Measurements from ENCODE around the gene PSME3.
"Not testable (repeated sequence)": the region's sequence is repeated elsewhere in the genome, so short reads cannot be mapped to it uniquely, and the experiment has no call there.

Gene PSME3

DNA sequence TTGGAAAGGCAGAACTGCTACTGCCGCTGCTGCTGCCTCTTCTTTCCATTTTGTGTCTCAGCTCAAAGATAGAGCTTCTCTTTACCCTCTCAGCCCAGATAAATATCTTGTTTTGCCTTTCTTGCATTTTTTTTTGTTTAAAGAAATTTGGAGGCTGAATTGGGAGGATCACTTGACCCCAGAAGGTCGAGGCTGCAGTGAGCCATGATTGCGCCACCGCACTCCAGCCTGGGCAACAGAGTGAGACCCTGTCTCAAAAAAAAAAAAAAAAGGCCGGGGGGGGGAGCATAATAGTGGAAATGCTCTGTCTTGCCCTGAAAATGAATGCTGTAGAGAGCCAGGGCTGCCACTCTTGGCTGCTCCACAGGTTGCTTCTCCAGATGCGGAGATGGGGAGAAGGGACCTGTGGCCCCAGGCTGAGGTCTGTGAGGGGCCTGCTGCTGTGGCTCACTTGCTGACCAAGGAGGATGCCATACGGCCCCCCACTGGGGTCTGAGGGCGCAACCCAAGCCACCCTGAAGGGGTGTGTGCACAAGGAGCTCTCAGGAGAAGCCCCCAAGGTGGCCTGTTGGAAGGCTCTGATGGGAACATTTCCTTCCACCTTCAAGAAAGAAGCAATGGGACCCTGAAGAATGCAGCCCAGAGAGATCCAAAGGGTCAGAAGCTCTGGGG is 45.9 kb downstream of the PSME3 start:
- DNase-seq: no peak

DNA sequence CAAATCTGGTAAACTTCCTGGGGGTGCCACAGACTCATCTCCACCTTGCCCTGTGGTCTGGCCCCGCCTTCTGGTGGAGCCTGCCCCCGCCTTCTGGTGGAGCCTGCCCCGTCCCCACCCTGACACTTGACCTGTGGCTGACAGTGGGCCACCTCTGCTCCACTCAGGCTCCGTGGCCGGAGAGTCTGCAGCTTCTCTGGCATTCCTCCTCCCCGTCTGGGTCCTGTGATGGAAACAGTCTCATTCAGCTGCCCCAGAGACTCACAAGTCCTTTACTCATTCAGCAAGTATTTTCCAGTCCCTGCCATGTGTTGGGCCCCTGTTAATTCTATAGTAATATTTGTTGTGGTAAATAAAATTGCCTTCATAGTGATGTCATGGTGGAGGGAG is 46.4 kb downstream of the PSME3 start:
- DNase-seq: no peak

DNA sequence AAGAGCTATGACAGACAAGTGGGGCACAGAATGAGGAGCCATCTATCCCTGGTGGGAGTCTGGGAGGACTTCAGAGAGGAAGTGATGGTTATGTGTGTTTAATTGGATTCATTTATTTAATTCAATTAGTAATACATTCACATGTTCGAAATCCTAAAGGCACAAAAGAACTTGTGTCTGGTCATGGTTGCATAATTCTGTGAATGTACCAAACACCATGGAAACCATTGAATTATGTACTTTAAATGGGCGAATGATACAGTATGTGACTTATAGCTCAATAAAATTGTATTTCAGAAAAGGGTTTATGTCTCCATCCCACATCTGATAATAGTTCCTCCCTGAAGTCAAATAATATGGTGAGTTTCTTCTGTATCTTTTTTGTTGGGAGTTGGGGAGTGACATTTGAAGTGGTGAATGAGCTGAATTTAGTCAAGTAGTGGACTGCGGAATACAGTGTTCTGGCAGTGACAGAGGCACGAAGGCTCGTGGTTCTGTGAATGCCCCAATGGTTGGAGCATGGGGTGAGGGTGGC is 47.6 kb downstream of the PSME3 start:
- DNase-seq: no peak

DNA sequence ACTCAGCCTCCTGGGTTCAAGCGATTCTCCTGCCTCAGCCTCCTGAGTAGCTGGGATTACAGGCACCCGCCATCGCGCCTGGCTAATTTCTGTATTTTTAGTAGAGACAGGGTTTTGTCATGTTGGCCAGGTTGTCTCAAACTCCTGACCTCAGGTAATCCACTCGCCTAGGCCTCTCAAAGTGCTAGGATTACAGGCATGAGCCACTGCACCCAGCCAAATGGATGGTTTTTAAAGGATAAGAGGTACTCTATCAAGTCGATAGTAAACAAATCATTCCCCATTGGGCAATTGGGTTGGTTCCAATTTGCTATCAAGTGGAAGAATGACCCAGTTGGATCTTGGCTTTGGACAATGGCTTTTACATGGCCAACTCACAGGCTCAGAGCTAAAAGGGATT is 48.5 kb downstream of the PSME3 start:
- DNase-seq: not testable (repeated sequence)

DNA sequence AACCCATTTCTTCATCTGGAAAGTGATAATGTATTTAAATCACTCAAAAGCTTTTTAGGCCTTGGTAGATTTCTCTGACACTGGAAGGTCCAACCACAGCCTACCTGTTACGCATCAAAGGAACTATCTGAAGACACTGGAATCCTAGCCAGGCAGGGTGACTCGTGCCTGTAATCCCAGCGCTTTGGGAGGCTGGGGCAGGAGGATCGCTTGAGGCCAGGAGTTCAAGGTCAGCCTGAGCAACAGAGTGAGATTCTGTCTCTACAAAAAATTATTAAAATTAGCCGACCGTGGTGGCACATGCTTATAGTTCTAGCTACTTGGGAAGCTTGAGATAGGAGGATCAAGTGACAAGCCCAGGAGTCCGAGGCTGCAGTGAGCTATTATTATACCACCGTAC is 49.0 kb downstream of the PSME3 start:
- DNase-seq: no peak

DNA sequence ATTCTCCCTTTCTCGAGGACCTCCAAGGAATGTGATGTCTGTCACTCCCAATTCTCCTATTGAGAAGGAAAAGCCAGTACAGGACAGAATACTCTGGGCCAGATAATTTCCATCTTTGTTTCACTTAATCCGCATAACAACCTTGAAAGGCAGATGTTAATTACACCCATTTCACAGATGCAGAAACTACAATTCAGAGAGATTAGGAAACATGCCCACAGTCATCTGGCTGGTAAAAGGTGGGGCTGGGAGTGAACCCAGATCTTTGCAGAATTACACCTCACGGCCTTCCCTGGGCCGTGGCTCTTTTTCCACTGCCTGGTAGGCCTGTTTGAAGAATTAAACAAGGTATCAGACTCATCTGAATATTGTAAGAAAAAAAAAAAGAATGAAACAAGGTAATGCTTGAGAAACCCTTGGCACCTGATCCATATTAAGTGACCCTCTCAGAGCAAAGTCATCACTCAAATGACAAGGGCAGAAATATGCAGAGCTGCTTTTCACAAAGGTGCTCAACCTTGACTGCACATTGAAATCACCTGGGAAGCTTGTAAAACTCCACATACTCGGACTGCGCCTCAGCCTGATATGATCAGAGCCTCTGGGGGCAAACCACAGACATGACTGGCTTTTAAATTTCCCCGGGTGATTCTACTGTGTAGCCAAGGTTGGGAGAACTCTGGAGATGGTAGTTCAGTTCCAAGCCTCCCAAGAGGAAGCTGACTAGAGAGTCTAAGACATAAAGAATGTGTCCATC is 50.8 kb downstream of the PSME3 start:
- DNase-seq: no peak

DNA sequence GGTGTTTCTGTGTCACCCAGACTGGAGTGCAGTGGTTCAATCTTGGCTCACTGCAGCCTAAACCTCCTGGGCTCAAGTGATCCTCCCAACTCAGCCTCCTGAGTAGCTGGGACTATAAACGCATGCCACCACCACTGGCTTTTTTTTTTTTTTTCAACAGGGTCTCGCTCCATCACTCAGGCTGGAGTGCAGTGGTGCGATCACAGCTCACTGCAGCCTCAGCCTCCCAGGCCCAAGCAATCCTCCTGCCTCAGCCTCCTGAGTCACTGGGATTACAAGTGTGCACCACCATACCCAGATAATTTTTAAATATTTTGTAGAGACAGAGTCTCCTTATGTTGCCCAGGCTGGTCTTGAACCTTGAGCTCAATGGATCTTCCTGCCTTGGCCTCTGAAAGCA is 52.6 kb downstream of the PSME3 start:
- not testable (repeated sequence) for DNase-seq

DNA sequence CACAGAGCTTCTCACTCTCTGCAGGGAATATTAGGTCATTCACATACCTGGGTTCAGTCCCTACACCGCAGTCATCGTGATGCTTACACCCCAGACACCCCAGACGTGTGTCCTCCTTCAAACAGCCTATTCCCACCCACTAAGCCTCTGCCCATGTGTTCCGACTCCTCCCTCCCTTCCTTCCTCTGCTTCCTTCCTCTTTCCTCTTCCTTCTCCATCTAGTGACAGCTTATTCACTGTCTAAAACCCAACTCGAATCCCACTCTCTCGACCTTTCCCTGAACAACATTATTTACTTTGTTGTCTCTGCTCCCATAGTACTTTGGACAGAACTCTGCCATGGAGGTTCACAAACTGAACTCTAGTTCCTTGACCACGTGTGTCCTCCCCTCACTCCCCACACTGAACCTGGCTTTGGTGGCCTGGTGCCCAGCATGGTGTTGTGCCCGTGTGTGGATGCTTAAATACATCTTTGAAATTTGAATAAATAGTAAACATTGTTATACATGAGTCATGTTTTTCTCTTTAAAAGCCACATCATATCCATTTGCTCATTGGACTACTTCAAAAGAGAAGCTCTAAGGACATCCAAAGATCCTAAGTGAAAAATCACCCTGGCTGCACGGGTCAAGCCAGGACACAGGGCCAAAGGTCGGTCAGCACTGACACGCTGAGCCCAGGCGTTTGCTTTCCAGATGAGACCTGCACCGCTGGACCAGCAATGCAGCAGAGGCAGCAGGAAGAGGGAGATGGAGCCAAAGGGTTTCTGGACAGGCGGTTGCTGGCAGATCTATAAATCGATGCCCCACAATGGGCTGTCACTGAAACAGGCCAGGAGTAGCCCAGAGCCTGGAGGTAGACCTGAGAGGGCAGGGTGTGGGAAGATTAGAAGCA is 53.3 kb downstream of the PSME3 start:
- DNase-seq: no peak

DNA sequence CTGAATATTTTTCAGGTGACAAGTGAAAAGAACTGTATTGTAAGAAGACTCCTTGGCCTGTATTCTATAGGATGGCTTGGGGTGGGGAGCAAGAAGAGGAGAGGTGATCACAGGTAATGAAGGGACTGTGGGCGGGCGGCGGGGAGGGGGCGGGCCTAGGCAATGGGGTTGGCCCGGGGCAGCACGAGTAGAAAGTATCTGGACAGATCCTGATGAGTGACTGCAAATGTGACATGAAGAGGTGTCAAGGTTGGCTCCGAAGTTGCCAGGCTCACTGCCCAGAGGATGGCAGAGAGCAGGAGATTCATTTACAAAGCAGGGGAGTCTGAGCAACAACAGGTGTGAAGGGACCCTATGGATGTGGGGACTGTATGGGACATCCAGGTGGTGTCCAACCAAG is 56.6 kb downstream of the PSME3 start:
- no peak for DNase-seq

DNA sequence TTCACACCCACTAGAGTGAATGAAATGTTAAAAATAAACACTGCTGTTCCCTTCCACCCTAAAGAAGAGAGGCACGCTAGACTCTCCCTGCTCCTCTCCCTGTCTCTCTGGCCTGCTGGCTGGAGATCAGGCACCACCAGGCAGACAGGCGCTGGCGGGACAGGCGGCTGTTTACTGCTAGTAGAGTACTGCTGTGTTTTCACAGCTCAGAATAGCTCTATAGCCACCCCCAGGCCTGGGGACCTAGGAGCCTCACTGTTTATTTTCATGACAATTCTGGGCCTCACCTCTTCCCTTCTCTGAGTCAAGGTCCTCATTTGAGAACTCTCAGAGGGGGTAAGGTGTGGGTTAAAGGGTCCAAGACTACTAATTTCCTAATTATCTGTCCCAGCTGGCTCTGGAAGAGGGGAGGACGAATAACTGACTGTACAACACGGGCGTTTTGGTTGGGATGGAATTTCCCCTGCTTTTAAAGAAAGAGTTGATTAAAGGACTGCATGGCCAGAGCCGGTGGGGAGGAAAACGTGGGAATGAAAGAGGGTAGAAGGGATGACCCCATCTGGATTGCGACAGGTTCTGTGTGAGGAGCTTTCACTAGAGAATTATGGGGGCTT is 58.4 kb downstream of the PSME3 start:
- no peak for DNase-seq

DNA sequence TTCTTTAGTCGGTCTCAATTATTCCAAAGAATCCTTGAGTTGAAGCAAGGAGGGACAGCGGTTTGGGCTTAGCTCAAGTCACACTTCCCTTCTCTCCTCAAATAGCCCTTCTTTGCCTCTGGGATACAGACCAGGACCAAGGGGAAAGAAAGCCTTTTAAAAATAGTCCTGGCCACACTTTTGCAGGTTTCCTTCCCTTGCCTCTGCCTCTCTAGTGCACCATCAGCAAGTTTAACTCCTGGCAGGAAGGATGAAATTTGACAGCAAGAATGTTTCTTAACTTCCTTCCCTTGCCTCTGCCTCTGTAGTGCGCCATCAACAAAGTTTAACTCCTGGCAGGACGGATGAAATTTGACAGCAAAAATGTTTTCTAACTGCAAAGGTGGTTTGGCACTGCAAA is 60.2 kb downstream of the PSME3 start:
- DNase-seq: no peak
